Pancreas (tissue), 10 donors: ENCODE results near the gene IBA57. TPM values are rescaled to one million over a fixed set of nuclear protein-coding genes. Genes with fewer than 3 reads are reported as not detected.
A peak's percentile ranks its signal among the peaks of the same experiment; 100 is the strongest.

ENCODE experiments used
- ATAC-seq, 4 donors: fragments of 200-7000 bp; cut with Tn5 transposase; one replicate each; pipeline versions ENCODE4 v1.8.0 to v1.9.1; 2020; ENCODE audit warnings: mild to moderate bottlenecking in 4 of 4, moderate library complexity in 4 of 4
- DNase-seq, 6 donors: peaks; one replicate each; pipeline ENCODE4 v3.0.0-alpha.2; 2020
- FAIRE-seq: peaks from 2 replicates; lab custom pipeline; 2012; peaks lifted over from hg19 to GRCh38; lab: Jason Lieb, UNC
- H3K27ac ChIP-seq, 4 donors: fragments of 200-600 bp; sonication (generic); 1 replicate in 3 of 4; 2 replicates in 1 of 4; pipeline versions ENCODE4 v1.5.0 to v1.8.0; 2020
- H3K27me3 ChIP-seq, 4 donors: fragments of 200-600 bp; one replicate each; pipeline ENCODE4 v1.8.0; 2021
- H3K36me3 ChIP-seq, 3 donors: fragments of 200-600 bp; sonication (generic) in 1 of 3; one replicate each; pipeline versions ENCODE4 v1.5.0 to v1.8.0; 2020 to 2021
- H3K4me1 ChIP-seq, 3 donors: fragments of 200-600 bp; one replicate each; pipeline ENCODE4 v1.8.0; 2021
- H3K4me3 ChIP-seq, 4 donors: fragments of 200-600 bp; sonication (generic) in 2 of 4; one replicate each; pipeline versions ENCODE4 v1.5.0 to v1.8.0; 2020 to 2021
- H3K9me3 ChIP-seq, 4 donors: fragments of 200-600 bp; one replicate each; pipeline ENCODE4 v1.8.0; 2021
- WGBS, 2 donors: extraction: QIAGEN DNeasy Blood & Tissue Kit; methylation state at CpG; one replicate each; pipeline ENCODE4 v1.1.7; 2013; 5-methylcytosine and 5-hydroxymethylcytosine counted together
- intact Hi-C, 3 donors: fragments of 100-400 bp; cut with DNase I; formaldehyde crosslinking; loops; one replicate each; pipeline versions ENCODE4 v1.11.1 to v1.14.2; 2022
- polyA plus RNA-seq, 2 donors: library from polyadenylated mRNA; stranded (reverse); fragments of 200-250 nt; gene quantifications; one replicate each; pipeline ENCODE4 v1.2.3, GENCODE V29; 2013
- total RNA-seq, 6 donors: library from RNA; stranded (reverse); fragmentation: NEBNext Ultra II Directional in 4 of 6; extraction: Animal tissue kit (Norgen Biotek cat#: 25700) in 4 of 6; gene quantifications; one replicate each; pipeline versions ENCODE4 v1.2.1 to v1.2.4, GENCODE V29; 2021 to 2023
- TF ChIP-seq, protein P1 (sequence below), 4 donors: fragments of 200-600 bp; sonication (generic) in 3 of 4; IDR thresholded peaks; one replicate each; pipeline versions ENCODE4 v1.5.0 to v1.8.0; 2021; ENCODE audit warnings: antibody characterized with exemption in 4 of 4
- donor health status: healthy with polysubstance abuse.
- donor health status: DM: no; HTN: no; CAD: no; lungs with moderate emphysema.
- donor health status: DM: no; HTN: no; CAD: no.
- donor health status: control.
- donor health status: control.
- donor health status: Bipolar disorder and iron deficiency.
- donor health status: DM: yes; HTN: yes; CAD: no.
- donor health status: DM: no; HTN: no; CAD: no.
- donor health status: DM: no; HTN: no; CAD: no.
- donor health status: DM: yes; HTN: yes; CAD: no.

The IBA57 gene
- total and polyA plus RNA-seq, 8 donors: 2.4 to 14.4 (median 7.0) TPM

DNA sequence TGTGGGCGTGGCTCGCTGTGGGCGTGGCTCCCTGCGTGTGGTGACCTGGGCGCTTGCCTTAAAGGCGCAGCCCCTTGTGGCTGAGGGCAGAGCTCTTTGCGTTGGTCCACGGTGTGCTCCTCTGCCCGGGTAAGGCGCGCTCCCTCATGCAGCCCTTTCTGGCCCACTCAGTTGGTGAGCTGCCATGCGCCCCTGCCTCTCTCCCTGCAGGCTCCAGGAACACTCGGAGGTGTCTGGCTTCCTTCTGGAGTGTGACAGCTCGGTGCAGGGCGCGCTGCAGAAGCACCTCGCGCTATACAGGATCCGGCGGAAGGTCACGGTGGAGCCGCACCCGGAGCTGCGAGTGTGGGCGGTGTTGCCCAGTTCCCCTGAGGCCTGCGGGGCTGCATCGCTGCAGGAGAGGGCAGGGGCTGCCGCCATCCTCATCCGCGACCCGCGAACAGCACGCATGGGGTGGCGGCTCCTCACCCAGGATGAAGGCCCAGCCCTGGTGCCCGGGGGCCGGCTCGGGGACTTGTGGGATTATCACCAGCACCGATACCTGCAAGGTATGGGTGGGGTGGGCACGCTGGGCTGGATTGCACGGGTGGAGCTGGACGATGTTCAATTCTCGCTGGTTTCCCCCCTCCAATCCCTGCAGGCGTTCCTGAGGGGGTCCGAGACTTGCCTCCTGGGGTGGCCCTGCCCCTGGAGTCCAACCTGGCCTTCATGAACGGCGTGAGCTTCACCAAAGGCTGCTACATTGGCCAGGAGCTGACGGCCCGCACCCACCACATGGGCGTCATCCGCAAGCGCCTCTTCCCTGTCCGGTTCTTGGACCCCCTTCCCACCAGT is 9.1 kb downstream of the IBA57 start:
- H3K4me3 ChIP-seq: no peak overlapping the region
- no peaks in the 10 kb centered on the region for H3K27me3 ChIP-seq
- peaks cover 0 to 4% (median 0%) of the 10 kb centered on the region in 3 donors for H3K36me3 ChIP-seq
- no peak overlapping the region for H3K27ac ChIP-seq
- FAIRE-seq (no peak), DNase-seq (peak in 2 of 6 donors; percentile 20 to 77), ATAC-seq (peak in 1 of 4 donors; percentile 53)
- 91 to 93% methylated on average over 51 to 52 of the region's 52 CpGs for WGBS, 2 donors
- TF ChIP-seq, protein P1, sequence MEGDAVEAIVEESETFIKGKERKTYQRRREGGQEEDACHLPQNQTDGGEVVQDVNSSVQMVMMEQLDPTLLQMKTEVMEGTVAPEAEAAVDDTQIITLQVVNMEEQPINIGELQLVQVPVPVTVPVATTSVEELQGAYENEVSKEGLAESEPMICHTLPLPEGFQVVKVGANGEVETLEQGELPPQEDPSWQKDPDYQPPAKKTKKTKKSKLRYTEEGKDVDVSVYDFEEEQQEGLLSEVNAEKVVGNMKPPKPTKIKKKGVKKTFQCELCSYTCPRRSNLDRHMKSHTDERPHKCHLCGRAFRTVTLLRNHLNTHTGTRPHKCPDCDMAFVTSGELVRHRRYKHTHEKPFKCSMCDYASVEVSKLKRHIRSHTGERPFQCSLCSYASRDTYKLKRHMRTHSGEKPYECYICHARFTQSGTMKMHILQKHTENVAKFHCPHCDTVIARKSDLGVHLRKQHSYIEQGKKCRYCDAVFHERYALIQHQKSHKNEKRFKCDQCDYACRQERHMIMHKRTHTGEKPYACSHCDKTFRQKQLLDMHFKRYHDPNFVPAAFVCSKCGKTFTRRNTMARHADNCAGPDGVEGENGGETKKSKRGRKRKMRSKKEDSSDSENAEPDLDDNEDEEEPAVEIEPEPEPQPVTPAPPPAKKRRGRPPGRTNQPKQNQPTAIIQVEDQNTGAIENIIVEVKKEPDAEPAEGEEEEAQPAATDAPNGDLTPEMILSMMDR (IDR thresholded peaks at IDR 0.05): no peak
- intact Hi-C loops: no loop called here
- H3K4me1 ChIP-seq: no peaks in the 10 kb centered on the region
- no peaks in the 10 kb centered on the region for H3K9me3 ChIP-seq

DNA sequence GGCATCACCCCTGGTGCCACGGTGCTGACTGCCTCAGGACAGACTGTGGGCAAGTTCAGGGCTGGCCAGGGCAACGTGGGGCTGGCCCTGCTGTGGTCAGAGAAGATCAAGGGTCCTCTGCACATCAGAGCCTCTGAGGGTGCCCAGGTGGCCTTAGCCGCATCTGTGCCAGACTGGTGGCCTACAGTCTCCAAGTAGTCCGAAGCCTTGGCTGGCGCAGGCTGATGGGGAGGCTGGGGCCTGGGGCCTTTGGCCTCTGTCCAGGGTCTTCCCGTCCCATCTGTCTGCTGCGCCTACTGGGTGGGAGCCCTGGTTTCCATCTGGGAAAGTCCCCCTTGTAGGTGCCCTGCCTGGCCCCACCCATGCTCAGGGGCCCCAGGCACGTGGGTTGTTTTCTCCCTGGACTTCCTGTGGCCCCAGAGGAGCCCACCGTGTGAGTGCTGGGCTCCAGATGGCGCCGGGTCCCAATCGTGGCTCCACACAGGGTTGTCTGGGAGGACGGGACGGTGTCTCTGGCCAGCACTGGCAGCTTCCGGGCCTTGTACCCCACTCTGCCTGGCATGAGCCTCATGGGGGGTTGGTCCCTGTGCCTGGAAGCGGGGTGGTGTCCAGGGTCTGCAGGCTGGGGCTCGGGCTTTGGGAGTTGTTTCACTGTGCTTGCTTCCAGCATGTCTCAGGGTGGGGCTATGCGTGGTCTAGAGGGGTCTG is 9.9 kb downstream of the IBA57 start:
- H3K27me3 ChIP-seq: no peaks in the 10 kb centered on the region
- no peaks in the 10 kb centered on the region for H3K9me3 ChIP-seq
- H3K4me1 ChIP-seq: no peaks in the 10 kb centered on the region
- TF ChIP-seq, protein P1 (IDR thresholded peaks at IDR 0.05): no peak
- DNase-seq (peak in 2 of 6 donors; percentile 12 to 77), ATAC-seq (no peak), FAIRE-seq (no peak)
- no peak overlapping the region for H3K4me3 ChIP-seq
- intact Hi-C loops: no loop called here
- peaks cover 0 to 4% (median 0%) of the 10 kb centered on the region in 3 donors for H3K36me3 ChIP-seq
- H3K27ac ChIP-seq: no peak overlapping the region
- 91 to 92% methylated on average over 18 of the region's 18 CpGs for WGBS, 2 donors

DNA sequence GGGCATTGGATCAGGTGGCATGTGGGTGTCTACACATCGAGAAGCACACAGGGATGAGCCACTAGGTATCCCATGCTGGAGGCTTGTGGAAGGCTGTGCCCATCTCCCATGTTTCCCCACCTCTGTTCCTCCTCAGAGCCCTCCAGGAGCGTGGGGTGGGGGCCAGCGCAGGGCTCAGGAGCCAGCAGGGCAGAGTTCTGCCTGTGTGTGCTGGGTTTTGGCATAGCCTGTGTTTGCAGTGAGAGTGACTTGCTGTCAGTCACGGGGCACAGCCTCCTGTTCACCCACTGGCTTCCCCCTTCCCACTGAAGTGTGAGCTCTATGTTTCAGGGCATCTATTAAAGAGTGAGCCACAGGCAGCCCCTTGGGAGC is 10.4 kb downstream of the IBA57 start:
- ATAC-seq (no peak), FAIRE-seq (no peak), DNase-seq (peak in 1 of 6 donors; percentile 37)
- 95 to 97% methylated on average over 4 of the region's 4 CpGs for WGBS, 2 donors
- intact Hi-C loops: no loop called here
- Histone ChIP-seq H3K27me3 (no peaks in the 10 kb centered on the region), H3K4me1 (no peaks in the 10 kb centered on the region), H3K4me3 (no peak overlapping the region), H3K27ac (no peak overlapping the region), H3K36me3 (peaks cover 0 to 4% (median 0%) of the 10 kb centered on the region in 3 donors), H3K9me3 (no peaks in the 10 kb centered on the region)
- TF ChIP-seq, protein P1 (IDR thresholded peaks at IDR 0.05): no peak

DNA sequence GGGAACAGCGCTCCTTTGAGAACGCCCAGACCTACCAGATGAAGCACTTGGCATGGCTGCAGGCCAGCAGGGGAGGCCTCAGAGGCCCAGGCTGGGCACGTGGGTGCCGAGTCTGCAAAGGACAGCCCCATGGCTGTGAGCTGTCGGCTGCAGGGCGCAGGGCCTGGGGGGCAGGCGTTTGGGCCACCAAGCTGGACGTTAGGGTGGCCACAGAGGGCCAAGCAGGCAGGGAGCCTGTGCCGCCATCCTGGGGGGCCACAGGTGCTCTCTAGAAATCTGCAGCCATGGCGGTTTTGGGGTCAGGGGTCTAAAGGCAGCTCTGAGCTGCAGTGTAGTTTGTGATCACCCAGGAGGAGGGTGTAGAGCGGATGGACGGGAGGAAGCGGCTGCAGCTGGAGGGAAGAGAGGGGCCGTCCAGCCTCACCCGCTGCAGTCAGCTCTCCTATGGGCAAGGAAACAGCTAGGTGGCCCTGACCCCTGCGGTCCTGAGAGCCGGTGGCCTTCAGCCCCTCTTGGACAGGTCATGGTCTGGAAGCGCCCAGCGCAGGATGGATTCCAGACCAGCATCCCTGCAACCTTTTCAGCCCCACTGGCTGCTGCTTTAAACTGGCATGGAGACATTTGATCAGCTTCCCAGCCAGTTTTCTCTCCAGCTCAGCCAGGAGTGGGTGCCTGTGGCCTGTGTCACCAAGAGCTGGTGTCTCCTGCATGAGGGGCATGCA is 11.0 kb downstream of the IBA57 start:
- Histone ChIP-seq H3K27me3 (no peaks in the 10 kb centered on the region), H3K9me3 (no peaks in the 10 kb centered on the region), H3K36me3 (peaks cover 0 to 4% (median 0%) of the 10 kb centered on the region in 3 donors), H3K27ac (no peak overlapping the region), H3K4me1 (no peaks in the 10 kb centered on the region), H3K4me3 (no peak overlapping the region)
- ATAC-seq (no peak), FAIRE-seq (no peak), DNase-seq (peak in 1 of 6 donors; percentile 68)
- WGBS, 2 donors: 91 to 95% methylated on average over 19 of the region's 19 CpGs
- intact Hi-C loops: no loop called here
- TF ChIP-seq, protein P1 (IDR thresholded peaks at IDR 0.05): no peak
